HepG2 (cell line): ENCODE data around the gene TTC38. TPM values are rescaled to one million over a fixed set of nuclear protein-coding genes. Genes with fewer than 3 reads are reported as not detected.

Source experiments
- EEA1 ChIP-seq: sonication (generic); formaldehyde crosslinking; IDR thresholded peaks from 2 replicates; pipeline ENCODE4 v1.5.1; 2020; ENCODE audit warnings: mild to moderate bottlenecking, missing genetic modification reagents, borderline replicate concordance
- ELF3 ChIP-seq: IDR thresholded peaks from 2 replicates; pipeline ENCODE4 v1.6.1; 2016; ENCODE audit warnings: missing genetic modification reagents, missing compliant biosample characterization
- FOSL2 ChIP-seq: sonication (generic); formaldehyde crosslinking; IDR thresholded peaks from 2 replicates; pipeline ENCODE4 v1.4.0; 2020; ENCODE audit warnings: missing genetic modification reagents
- HNRNPK ChIP-seq: fragments of 200-400 bp; formaldehyde crosslinking; IDR thresholded peaks from 2 replicates; pipeline ENCODE4 v1.6.1; 2018; ENCODE audit warnings: low read length, low read depth, moderate library complexity, mild to moderate bottlenecking; ENCODE audit not compliant: poor library complexity, severe bottlenecking
- RFX1 ChIP-seq: fragments of 450-650 bp; IDR thresholded peaks from 2 replicates; pipeline ENCODE4 v1.6.1; 2017
- SYNCRIP ChIP-seq: fragments of 200-400 bp; formaldehyde crosslinking; IDR thresholded peaks from 2 replicates; pipeline ENCODE4 v1.6.1; 2018; ENCODE audit warnings: mild to moderate bottlenecking, low read depth, low read length; ENCODE audit not compliant: insufficient read depth
- TCF12 ChIP-seq, 2 experiments: fragments of 450-650 bp in 1 of 2; sonication (generic) in 1 of 2; formaldehyde crosslinking in 1 of 2; IDR thresholded peaks; 2 replicates each; pipeline versions ENCODE4 v1.6.1 to v1.8.0; 2017 to 2022; ENCODE audit warnings: antibody characterized with exemption in 1 of 2, mild to moderate bottlenecking in 1 of 2, missing genetic modification reagents in 1 of 2, moderate library complexity in 1 of 2
- TSC22D2 ChIP-seq: sonication (generic); formaldehyde crosslinking; IDR thresholded peaks from 2 replicates; pipeline ENCODE4 v1.5.1; 2020; ENCODE audit warnings: missing genetic modification reagents, mild to moderate bottlenecking, borderline replicate concordance
- ZBTB7A ChIP-seq: sonication (generic); formaldehyde crosslinking; IDR thresholded peaks from 2 replicates; pipeline ENCODE4 v1.8.0; 2022; ENCODE audit warnings: mild to moderate bottlenecking, missing genetic modification reagents
- ZNF24 ChIP-seq: fragments of 450-650 bp; IDR thresholded peaks from 2 replicates; pipeline ENCODE4 v1.6.1; 2017; ENCODE audit warnings: antibody characterized with exemption, mild to moderate bottlenecking
- ZNF326 ChIP-seq: sonication (generic); formaldehyde crosslinking; IDR thresholded peaks from 2 replicates; pipeline ENCODE4 v1.4.0; 2020; ENCODE audit warnings: missing genetic modification reagents, borderline replicate concordance
- ZNF350 ChIP-seq: sonication (generic); formaldehyde crosslinking; IDR thresholded peaks from 2 replicates; pipeline ENCODE4 v1.4.0; 2020; ENCODE audit warnings: mild to moderate bottlenecking, low read depth, missing genetic modification reagents, borderline replicate concordance
- polyA plus RNA-seq, 8 experiments: library from polyadenylated mRNA; depleted of rRNA in 3 of 8; stranded (reverse) in 7 of 8; unstranded in 1 of 8; fragments of >200 nt; fragmentation: Illumina TruSeq in 4 of 8; extraction: Trizol in 4 of 8; gene quantifications; 2 replicates each; pipeline versions ENCODE4 v1.2.1 to v1.2.3, GENCODE V29; 2011 to 2016; ENCODE audit warnings: low read depth in 4 of 8, missing spikeins in 1 of 8, mixed read lengths in 1 of 8; ENCODE audit not compliant: insufficient read depth in 1 of 8
- total RNA-seq, 5 experiments: library from RNA; depleted of rRNA; stranded (reverse); fragments of >200 nt; fragmentation: Illumina TruSeq; extraction: Trizol; gene quantifications; 2 replicates each; pipeline ENCODE4 v1.2.3, GENCODE V29; 2016; ENCODE audit warnings: low read depth in 1 of 5
- TF ChIP-seq, protein P1 (sequence below): sonication (generic); formaldehyde crosslinking; IDR thresholded peaks from 2 replicates; pipeline ENCODE4 v1.8.0; 2022; ENCODE audit warnings: missing genetic modification reagents, low read depth, mild to moderate bottlenecking, borderline replicate concordance
- TF ChIP-seq, protein P2 (sequence below): sonication (generic); formaldehyde crosslinking; IDR thresholded peaks from 2 replicates; pipeline ENCODE4 v1.4.0; 2020; ENCODE audit warnings: mild to moderate bottlenecking, missing genetic modification reagents
- TF ChIP-seq, protein P3 (sequence below): sonication (generic); formaldehyde crosslinking; IDR thresholded peaks from 2 replicates; pipeline ENCODE4 v1.4.0; 2020; ENCODE audit warnings: missing genetic modification reagents
- TF ChIP-seq, protein P4 (sequence below): sonication (generic); formaldehyde crosslinking; IDR thresholded peaks from 2 replicates; pipeline ENCODE4 v1.4.0; 2020; ENCODE audit warnings: missing genetic modification reagents
- TF ChIP-seq, protein P5 (sequence below): sonication (generic); formaldehyde crosslinking; IDR thresholded peaks from 2 replicates; pipeline ENCODE4 v1.4.0; 2020; ENCODE audit warnings: mild to moderate bottlenecking, missing genetic modification reagents
- TF ChIP-seq, protein P6 (sequence below): sonication (generic); formaldehyde crosslinking; IDR thresholded peaks from 2 replicates; pipeline ENCODE4 v1.4.0; 2020; ENCODE audit warnings: missing genetic modification reagents

TTC38 gene
- total and polyA plus RNA-seq, 2 of the 13 experiments (the other 11 are each of a cell fraction or from before 2014, with no cell fraction given) = 101 to 105 TPM

DNA sequence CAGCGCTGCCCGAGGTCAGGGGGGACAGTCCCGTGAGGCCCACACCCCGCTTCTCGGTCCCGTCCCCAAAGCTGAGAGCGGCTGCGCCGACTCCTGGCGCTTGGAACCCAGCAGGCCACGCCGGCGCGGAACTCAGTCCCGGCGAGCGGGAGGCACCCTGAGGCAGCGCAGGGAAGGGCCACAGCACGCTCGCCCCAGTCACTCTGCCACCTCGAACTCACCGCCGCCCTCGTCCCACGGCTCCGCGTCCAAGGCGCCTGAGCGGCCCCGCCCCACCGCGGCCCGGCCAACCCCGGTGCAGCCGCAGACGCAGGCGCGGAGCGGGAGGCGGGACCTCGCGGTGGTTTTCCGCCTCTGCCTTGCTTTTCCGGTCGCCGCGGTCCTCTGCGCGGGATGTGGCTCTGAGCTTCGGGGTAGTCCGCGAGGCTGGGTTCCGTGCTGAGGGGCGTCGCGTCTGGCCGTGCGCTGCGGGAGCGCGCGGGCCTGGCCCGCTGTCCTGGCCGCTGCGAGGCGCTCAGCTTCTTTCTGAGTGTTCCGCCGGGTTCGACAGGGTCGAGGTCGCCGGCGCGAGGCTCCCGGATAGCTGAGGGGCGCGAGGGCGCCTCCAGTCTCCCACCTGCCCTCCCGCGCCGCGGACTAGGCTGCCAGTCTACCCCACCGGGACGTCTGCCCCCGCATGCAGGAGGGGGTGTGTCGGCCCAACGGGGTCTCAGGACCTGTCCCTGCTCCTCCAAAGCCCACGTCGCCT lies 17.6 kb upstream of the TTC38 start, which contains the start of gene CDPF1 (continued):
- TF ChIP-seq, protein P1, sequence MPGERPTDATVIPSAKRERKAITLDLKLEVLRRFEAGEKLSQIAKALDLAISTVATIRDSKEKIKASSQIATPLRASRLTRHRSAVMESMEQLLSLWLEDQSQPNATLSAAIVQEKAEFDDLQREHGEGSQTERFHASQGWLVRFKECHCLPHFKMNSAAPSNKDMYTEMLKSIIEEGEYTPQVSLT = no peak; the same call in 1 of the 2 replicates
- TF ChIP-seq, protein P2, sequence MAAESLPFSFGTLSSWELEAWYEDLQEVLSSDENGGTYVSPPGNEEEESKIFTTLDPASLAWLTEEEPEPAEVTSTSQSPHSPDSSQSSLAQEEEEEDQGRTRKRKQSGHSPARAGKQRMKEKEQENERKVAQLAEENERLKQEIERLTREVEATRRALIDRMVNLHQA (CRISPR knock-in tag) = no peak
- no peak; the same call in 1 of the 2 replicates for TF ChIP-seq EEA1 (CRISPR knock-in tag)
- no peak for TF ChIP-seq SYNCRIP
- TF ChIP-seq ZNF24 = no peak
- TF ChIP-seq ZNF326 (CRISPR knock-in tag) = no peak
- peak; percentile 93 for TF ChIP-seq TSC22D2
- TF ChIP-seq FOSL2 (CRISPR knock-in tag) = 0 out of 2 replicates have a peak, but pooled peaks have one; percentile 12
- TF ChIP-seq, protein P3, sequence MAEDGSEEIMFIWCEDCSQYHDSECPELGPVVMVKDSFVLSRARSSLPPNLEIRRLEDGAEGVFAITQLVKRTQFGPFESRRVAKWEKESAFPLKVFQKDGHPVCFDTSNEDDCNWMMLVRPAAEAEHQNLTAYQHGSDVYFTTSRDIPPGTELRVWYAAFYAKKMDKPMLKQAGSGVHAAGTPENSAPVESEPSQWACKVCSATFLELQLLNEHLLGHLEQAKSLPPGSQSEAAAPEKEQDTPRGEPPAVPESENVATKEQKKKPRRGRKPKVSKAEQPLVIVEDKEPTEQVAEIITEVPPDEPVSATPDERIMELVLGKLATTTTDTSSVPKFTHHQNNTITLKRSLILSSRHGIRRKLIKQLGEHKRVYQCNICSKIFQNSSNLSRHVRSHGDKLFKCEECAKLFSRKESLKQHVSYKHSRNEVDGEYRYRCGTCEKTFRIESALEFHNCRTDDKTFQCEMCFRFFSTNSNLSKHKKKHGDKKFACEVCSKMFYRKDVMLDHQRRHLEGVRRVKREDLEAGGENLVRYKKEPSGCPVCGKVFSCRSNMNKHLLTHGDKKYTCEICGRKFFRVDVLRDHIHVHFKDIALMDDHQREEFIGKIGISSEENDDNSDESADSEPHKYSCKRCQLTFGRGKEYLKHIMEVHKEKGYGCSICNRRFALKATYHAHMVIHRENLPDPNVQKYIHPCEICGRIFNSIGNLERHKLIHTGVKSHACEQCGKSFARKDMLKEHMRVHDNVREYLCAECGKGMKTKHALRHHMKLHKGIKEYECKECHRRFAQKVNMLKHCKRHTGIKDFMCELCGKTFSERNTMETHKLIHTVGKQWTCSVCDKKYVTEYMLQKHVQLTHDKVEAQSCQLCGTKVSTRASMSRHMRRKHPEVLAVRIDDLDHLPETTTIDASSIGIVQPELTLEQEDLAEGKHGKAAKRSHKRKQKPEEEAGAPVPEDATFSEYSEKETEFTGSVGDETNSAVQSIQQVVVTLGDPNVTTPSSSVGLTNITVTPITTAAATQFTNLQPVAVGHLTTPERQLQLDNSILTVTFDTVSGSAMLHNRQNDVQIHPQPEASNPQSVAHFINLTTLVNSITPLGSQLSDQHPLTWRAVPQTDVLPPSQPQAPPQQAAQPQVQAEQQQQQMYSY = peak; percentile 62; the same call in 1 of the 2 replicates
- TF ChIP-seq, protein P4, sequence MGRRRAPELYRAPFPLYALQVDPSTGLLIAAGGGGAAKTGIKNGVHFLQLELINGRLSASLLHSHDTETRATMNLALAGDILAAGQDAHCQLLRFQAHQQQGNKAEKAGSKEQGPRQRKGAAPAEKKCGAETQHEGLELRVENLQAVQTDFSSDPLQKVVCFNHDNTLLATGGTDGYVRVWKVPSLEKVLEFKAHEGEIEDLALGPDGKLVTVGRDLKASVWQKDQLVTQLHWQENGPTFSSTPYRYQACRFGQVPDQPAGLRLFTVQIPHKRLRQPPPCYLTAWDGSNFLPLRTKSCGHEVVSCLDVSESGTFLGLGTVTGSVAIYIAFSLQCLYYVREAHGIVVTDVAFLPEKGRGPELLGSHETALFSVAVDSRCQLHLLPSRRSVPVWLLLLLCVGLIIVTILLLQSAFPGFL (CRISPR knock-in tag) = no peak; the same call in 1 of the 2 replicates
- no peak for TF ChIP-seq TCF12 (IDR thresholded peaks at IDR 0.05)
- no peak for TF ChIP-seq TCF12 (CRISPR knock-in tag; IDR thresholded peaks at IDR 0.05)
- TF ChIP-seq ZNF350 (CRISPR knock-in tag) = no peak; the same call in 1 of the 2 replicates
- peak; percentile 87 for TF ChIP-seq ELF3 (CRISPR knock-in tag)
- TF ChIP-seq, protein P5, sequence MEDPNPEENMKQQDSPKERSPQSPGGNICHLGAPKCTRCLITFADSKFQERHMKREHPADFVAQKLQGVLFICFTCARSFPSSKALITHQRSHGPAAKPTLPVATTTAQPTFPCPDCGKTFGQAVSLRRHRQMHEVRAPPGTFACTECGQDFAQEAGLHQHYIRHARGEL = no peak
- peak; percentile 73 for TF ChIP-seq ZBTB7A (CRISPR knock-in tag)
- TF ChIP-seq RFX1 = no peak
- TF ChIP-seq HNRNPK = peak; percentile 55
- TF ChIP-seq, protein P6, sequence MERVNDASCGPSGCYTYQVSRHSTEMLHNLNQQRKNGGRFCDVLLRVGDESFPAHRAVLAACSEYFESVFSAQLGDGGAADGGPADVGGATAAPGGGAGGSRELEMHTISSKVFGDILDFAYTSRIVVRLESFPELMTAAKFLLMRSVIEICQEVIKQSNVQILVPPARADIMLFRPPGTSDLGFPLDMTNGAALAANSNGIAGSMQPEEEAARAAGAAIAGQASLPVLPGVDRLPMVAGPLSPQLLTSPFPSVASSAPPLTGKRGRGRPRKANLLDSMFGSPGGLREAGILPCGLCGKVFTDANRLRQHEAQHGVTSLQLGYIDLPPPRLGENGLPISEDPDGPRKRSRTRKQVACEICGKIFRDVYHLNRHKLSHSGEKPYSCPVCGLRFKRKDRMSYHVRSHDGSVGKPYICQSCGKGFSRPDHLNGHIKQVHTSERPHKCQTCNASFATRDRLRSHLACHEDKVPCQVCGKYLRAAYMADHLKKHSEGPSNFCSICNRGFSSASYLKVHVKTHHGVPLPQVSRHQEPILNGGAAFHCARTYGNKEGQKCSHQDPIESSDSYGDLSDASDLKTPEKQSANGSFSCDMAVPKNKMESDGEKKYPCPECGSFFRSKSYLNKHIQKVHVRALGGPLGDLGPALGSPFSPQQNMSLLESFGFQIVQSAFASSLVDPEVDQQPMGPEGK = peak; percentile 30; the same call in 1 of the 2 replicates
